GM18951 (cell line): Measurements from ENCODE around the gene VASH1.

Experiments
- POLR2A ChIP-seq: IDR thresholded peaks from 4 replicates; pipeline ENCODE4 v1.6.1; 2011; ENCODE audit warnings: mild to moderate bottlenecking; ENCODE audit not compliant: insufficient read length, insufficient read depth; ENCODE audit errors: extremely low read depth
- in situ Hi-C: fragments of 300-500 bp; cut with MboI; formaldehyde crosslinking; loops from one replicate; pipeline ENCODE4 v1.12.0; 2022; ENCODE audit warnings: low sequenced_read_pairs, mixed read lengths, inconsistent platforms; ENCODE audit not compliant: unreplicated experiment

The VASH1 gene

DNA sequence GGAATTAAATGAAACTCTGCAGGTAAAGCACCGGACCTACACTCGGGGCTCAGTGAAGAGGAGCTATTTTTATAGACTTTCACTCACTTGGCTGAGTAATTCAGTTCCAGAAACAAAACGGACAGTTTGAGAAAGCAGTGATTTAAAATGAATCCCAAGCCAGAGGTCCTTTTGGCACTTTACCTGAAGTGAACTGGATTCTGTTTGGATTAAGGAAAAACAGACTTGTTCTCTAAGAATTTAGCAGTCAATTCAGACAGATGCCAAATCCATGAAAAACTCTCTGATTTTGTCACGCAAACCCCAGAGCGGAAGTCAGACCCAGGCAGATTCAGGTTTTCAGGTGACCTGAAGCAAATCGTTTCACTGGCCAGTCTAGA is 4.9 kb upstream of the VASH1 start:
- in situ Hi-C loops: no loop called here

DNA sequence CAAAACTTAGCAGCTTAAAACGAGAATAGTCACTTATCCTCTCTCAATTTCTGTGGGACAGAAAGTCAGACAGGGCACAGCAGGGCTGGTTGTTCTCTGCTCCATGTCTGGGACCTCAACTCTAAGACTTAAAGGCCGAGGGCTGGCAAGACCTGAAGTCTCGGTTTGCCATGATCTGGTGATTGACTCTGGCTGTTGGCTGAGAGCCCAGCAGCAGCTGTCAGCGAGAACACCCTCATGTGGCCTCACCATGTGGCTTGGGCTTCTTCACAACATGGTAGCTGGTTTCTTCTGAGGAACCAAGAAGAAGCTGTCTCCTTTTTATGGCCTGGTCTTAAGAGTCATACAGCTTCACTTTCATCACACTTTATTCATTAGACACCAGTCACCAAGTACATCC is 1.7 kb upstream of the VASH1 start:
- in situ Hi-C loops: no loop called here

More for the DNA sequence above, 4.9 kb upstream of the VASH1 start:
- no peak for TF ChIP-seq POLR2A

DNA sequence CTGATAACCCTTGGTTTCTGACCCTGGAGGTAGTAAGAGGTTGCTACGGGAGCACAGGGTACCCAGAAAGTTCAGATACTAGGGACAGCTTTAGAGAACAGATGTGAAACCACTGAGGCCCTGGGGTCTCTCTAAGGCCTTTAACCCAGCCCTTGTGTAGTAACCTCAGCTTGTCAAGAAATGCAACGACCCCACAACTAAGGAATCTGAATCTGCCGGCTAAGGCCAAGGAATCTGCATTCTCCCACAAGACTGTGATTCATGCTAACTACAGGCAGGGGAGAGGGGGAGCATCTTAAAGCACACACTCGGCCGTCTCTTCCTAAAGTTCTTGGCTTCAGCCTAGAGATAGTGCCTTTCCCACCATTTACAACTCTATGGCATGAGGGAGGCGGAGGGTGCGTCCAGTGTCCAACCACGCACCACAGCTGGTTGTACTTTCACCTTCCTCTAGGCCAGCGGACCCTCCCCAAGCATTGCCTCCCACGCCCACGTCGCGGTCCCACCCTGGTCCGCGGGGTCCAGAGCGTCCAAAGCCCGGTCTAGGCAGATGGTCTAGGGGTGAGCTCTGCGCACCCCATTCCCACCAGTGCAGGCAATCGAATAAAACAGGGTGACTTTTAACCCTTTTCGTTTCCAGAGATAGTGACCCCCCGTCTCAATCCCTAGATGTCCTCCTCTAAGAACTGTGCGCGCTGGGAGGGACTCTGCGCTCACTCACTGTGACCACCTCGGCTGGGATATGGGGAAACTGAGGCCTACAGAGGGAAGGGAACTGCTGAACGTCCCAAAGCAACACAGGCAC is 735 bp upstream of the VASH1 start:
- in situ Hi-C loops: no loop called here
- no peak for TF ChIP-seq POLR2A

More for the DNA sequence above, 1.7 kb upstream of the VASH1 start:
- TF ChIP-seq POLR2A: no peak

DNA sequence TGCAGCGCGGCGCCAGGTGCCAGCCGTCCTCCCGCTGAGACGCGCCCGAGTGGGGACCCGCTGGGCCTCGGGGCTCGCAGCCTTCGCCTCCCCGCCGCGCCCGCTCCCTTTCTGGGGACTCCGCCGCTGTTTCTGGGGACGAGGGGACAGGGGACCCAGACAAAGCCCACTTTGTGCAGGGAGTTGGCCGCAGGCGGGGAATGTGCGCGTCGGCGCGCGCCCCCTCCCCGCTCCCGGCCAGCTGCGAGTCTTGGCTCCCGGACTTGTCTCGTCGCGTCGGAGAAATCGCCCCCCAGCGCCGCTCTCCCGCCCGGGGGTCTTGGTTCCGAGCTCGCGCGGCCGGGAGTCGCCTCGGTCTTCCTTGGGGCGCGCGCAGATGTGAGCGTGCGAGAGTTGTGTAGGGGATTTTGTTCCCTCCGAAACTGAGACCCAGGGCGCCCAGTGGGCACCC is 717 bp downstream of the VASH1 start:
- no peak for TF ChIP-seq POLR2A
- in situ Hi-C loops: no loop called here

DNA sequence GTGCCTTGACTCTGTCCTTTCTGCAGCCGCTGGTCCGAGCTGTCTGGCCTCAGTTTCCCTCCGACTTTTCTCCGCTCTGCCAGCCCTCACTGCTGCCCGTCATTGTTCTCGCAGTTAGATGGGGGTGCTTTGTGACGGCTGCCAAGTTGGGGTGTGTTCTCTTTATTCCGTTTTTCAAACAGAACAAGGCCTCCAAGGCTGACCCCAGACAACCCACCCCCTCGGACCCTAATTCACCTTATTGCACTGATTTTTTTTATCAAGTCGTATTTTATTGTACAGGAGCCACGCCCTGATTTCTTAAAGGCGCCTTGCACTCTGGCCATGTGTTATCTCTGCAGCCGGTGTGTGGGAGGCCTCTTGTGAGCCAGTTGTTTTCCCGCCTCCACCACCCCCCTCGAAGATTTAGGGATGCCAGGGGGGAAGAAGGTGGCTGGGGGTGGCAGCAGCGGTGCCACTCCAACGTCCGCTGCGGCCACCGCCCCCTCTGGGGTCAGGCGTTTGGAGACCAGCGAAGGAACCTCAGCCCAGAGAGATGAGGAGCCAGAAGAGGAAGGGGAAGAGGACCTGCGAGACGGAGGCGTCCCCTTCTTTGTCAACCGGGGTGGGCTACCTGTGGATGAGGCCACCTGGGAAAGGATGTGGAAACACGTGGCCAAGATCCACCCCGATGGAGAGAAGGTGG is 1.3 kb downstream of the VASH1 start:
- TF ChIP-seq POLR2A: no peak
- in situ Hi-C loops: no loop called here

DNA sequence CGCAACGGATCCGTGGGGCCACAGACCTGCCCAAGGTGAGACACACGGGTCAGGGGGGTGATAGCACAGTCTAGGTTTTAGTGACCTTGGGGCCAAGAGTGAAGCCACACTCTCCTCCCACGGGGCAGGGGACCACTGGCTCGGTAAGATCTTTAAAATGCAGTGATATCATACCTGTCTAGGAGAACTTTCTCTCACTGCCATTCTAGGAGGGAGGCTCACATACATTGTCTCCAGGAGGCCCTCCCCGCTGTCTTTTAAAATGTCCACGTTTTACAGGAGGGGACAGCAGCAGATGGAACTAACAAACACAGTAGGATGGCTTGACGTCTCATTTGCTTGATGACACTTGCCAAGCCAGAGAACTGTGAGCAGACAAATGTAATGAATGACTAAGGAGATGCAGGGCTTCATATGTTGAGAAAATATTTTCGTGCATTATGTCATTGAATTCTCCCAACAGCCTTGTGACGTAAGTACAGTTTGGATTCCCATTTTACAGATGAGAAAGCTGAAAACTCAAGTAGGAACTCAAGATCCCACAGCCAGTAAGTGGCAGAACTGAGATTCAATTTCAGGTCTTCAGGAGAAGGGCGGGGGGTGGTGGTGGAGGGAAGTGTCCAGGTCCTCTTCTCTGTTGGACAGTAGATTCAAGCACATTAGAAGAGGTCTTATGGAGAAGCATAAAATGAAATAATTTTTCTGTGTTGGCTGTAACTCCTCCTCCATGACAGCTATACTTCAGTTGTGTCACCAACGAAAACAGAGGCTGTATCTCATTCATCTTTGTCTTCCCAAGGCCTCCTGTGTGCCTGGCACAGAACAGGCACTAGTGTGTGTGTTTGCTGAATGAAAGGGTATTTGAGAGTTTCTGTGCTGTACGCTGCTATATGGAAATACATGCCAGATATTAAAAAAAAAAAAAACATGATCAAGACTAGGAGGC is 2.1 kb downstream of the VASH1 start:
- in situ Hi-C loops: no loop called here
- TF ChIP-seq POLR2A: no peak

DNA sequence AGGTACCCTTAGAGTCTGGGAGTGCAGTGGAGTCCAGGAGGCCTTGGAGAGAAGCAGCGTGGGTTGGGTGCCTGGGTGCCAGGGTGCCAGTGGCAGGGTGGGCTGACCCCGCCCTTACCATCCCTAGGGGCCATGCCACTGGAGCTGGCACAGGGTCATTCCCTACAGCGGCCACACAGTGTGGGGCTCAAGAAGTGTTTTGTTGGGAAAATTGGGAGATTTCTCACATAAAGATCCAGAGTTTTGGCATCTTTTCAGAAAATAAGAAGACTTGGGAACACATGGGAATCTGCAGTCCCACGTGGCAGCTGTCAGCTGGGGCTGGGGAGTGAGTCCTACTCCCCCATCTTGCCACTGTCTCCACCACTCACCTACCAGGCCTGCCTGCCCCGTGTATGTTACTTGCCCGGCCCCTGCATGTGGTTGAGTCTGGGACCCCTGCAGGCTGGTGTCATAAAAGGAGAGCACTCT is 4.2 kb downstream of the VASH1 start:
- in situ Hi-C loops: no loop called here
- TF ChIP-seq POLR2A: no peak

DNA sequence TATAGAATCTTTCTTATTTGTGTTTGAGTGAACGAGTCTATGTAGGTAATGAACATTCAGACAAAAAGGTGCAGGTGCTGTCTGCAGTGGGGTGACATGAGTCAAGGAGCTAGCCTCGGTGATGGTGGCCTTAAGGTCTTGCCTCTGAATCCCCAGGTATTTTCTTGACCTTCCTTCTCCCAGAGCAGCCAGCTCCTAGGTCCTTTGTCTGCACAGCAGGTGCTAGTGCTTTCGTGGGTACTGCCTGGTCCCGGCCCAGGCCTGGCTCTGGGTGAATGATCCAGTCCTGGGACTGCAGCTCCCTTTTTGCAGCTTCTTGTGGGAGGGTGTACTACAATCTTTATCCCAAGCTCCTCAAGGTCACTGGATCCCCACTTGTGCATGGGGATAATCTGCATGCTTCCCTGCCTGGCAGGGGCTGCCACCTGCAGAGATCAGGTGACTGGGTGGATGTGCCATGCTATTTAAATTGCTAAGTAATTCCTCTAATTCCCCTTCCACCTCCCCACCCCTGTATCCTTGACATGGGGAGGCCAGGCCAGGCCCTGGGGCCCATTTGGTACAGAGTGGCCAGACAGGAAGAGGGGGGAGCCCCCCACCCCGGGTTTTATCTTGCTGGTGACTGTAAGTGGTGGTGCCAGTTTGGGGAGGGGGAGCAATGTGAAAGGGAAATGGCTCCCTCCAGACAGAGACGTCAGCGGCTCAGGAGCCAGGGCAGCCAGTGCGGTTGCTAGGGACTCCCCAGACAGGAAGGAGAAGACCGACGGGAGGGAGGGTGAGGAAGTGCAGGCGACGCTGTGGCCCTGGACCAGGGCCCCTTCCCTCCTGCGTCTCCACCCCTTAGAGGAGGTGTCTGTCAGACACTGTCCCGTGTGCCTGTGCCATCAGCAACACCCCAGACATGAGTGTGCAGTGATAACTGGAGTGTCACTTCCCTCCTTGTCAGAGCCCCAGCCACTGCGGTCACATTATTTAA is 6.7 kb downstream of the VASH1 start:
- in situ Hi-C loops: no loop called here
- TF ChIP-seq POLR2A: peak; percentile 21

DNA sequence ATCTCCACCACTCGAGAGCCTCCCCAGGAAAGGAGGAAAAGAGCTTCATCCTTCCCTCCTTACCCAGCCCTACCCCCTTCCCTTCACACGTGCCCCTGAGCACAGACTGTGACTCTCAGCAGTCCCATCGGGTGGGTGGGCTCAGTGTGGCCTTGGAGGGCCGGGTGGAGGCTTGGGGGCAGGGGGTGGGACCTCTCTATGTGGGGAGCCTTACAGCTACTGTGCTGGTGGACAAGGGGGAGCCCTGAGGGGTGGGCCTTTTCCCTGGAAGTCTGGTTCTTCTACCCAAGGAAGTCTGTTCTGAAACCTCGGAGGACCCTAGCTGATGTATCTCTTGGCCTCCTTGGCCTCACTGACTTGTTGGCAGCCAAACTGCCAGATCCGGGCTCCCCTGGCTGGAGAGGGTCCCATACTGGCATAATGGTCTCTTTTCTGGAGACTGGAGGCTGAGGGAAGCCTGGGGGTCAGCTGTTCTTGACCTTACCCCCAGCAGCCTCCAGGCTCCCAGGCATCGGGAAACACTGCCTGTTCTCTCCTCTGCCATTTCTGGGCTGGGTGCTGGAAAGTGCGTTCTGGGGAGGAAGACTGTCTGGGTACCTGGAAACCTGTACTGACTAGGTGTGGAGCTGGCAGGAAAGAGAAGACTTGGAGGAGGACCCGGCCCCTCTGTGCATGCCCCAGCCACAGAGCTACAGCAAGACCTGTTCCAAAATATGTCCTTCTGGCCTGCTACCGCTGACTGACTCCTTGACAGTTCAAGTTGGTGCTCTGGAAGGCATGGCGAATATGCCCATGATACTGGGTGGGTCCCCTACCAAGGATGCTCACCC is 7.6 kb downstream of the VASH1 start:
- TF ChIP-seq POLR2A: no peak
- in situ Hi-C loops: no loop called here

DNA sequence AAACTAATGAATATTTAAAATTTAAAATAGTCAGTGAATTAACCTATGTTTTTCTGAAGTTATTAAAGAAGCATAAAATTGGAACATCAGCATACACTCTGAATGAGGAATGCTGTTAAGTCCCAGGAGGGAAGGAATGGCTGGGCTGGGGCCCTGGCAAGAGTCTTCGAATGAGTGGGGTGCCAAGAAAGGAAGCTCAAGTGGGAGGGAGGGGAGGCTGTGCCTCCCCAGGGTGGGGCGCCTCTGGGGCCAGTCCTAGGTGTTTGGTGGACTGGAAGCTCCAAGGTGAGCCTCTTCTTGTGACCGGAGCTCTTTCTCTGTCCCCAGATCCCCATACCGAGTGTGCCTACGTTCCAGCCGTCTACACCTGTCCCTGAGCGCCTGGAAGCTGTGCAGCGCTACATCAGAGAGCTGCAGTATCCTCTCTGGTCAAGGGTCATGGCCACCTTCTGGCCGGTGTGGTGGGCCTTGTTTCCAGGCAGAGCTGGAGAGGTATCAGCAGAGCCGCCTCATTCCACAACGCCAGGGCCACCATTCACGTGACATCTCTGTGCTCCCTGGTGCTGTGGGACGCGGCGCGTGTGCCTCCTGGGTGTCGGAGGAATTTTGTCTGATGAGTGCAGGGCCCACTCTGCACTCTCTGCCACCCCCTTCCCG is 8.5 kb downstream of the VASH1 start:
- in situ Hi-C loops: no loop called here

More for the DNA sequence above, 8.5 kb downstream of the VASH1 start:
- no peak for TF ChIP-seq POLR2A
